ENCODE data around the gene PPIB.

DNA sequence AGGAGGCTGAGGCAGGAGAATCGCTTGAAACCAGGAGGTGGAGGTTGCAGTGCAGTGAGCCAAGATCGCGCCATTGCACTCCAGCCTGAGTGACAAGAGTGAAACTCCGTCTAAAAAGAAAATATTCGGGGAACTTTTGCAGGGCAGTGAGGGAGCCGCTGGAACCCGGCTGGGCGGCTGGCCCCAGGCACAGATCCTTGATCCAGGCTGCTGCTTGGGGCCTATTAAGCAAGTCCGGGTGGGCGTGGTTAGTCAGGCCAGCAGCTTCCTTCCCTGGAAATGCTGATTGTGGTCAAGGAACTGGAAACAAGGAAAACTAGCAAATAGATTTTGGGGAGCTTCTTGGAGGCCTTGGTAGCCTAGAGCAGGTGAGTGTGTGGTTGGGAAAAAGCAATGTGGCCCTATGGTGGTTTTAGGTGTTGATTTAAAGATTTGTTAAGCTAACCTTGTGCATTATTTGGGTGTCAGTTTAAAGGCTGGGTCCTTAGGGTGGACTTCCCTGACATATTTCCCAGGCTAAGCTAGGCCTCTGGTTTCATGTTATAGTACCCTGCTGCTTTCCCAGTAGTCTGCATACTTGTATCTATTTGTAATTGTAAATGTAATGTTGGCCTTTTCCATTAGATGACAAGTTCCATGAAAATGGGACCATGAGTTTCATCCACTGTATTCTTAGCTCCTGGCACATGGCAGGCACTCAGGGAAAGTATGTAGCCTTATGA is 29.0 kb downstream of the PPIB start:
- TF ChIP-seq, protein P1, sequence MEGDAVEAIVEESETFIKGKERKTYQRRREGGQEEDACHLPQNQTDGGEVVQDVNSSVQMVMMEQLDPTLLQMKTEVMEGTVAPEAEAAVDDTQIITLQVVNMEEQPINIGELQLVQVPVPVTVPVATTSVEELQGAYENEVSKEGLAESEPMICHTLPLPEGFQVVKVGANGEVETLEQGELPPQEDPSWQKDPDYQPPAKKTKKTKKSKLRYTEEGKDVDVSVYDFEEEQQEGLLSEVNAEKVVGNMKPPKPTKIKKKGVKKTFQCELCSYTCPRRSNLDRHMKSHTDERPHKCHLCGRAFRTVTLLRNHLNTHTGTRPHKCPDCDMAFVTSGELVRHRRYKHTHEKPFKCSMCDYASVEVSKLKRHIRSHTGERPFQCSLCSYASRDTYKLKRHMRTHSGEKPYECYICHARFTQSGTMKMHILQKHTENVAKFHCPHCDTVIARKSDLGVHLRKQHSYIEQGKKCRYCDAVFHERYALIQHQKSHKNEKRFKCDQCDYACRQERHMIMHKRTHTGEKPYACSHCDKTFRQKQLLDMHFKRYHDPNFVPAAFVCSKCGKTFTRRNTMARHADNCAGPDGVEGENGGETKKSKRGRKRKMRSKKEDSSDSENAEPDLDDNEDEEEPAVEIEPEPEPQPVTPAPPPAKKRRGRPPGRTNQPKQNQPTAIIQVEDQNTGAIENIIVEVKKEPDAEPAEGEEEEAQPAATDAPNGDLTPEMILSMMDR (IDR thresholded peaks at IDR 0.05 in 2 of 3, conservative IDR thresholded peaks at IDR 0.05 in 1 of 3; ENCODE audit: borderline replicate concordance in 1 of 3, insufficient read depth in 1 of 3, low read depth in 2 of 3, low read length in 2 of 3), result no peak
- TF ChIP-seq REST (IDR thresholded peaks at IDR 0.05; ENCODE audit: low read depth) (no peak), EZH2phosphoT487 (IDR thresholded peaks at IDR 0.05; ENCODE audit: borderline replicate concordance) (no peak), POLR2AphosphoS5 (IDR thresholded peaks at IDR 0.05; ENCODE audit: low read depth, low read length) (no peak), FOSL1 (IDR thresholded peaks at IDR 0.05; ENCODE audit: low read depth) (no peak)
- TF ChIP-seq, protein P2, sequence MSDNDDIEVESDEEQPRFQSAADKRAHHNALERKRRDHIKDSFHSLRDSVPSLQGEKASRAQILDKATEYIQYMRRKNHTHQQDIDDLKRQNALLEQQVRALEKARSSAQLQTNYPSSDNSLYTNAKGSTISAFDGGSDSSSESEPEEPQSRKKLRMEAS (IDR thresholded peaks at IDR 0.05), result no peak
- TF ChIP-seq, protein P3, sequence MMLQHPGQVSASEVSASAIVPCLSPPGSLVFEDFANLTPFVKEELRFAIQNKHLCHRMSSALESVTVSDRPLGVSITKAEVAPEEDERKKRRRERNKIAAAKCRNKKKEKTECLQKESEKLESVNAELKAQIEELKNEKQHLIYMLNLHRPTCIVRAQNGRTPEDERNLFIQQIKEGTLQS (IDR thresholded peaks at IDR 0.05), result no peak
